H9 (cell line): ENCODE measurements around the gene MYH14. TPM values are rescaled to one million over a fixed set of nuclear protein-coding genes. Genes with fewer than 3 reads are reported as not detected.

ENCODE experiments used
- DNase-seq: peaks from one replicate; pipeline ENCODE4 v3.0.0-alpha.2; 2017
- H2AFZ ChIP-seq: one replicate; pipeline ENCODE4 v1.6.1; 2013; ENCODE audit warnings: mild to moderate bottlenecking, low read length, control low read depth, moderate library complexity
- H2AK5ac ChIP-seq: 2 replicates; pipeline ENCODE4 v1.6.1; 2013; ENCODE audit warnings: low read length, control low read depth, mixed read lengths; ENCODE audit not compliant: insufficient read length
- H2BK120ac ChIP-seq: one replicate; pipeline ENCODE4 v1.6.1; 2013; ENCODE audit warnings: low read depth, mild to moderate bottlenecking, low read length, control low read depth, inconsistent platforms; ENCODE audit not compliant: poor library complexity, severe bottlenecking
- H2BK12ac ChIP-seq: 2 replicates; pipeline ENCODE4 v1.6.1; 2013; ENCODE audit warnings: low read length, control low read depth, mixed read lengths, low read depth; ENCODE audit not compliant: insufficient read length
- H2BK15ac ChIP-seq: 2 replicates; pipeline ENCODE4 v1.6.1; 2013; ENCODE audit warnings: low read depth, low read length, control low read depth
- H2BK20ac ChIP-seq: one replicate; pipeline ENCODE4 v1.6.1; 2013; ENCODE audit warnings: low read depth, mild to moderate bottlenecking, low read length, control low read depth, inconsistent platforms; ENCODE audit not compliant: poor library complexity, severe bottlenecking
- H2BK5ac ChIP-seq: 2 replicates; pipeline ENCODE4 v1.6.1; 2013; ENCODE audit warnings: low read length, control low read depth, mixed read lengths; ENCODE audit not compliant: insufficient read length
- H3K14ac ChIP-seq: 2 replicates; pipeline ENCODE4 v1.6.1; 2013; ENCODE audit warnings: low read length, control low read depth; ENCODE audit not compliant: insufficient read depth
- H3K18ac ChIP-seq: 2 replicates; pipeline ENCODE4 v1.6.1; 2013; ENCODE audit warnings: low read depth, mild to moderate bottlenecking, mixed read lengths, low read length, control low read depth; ENCODE audit not compliant: insufficient read length
- H3K23ac ChIP-seq: 2 replicates; pipeline ENCODE4 v1.6.1; 2013; ENCODE audit warnings: low read length, control low read depth, mixed read lengths, low read depth; ENCODE audit not compliant: insufficient read length
- H3K23me2 ChIP-seq: 2 replicates; pipeline ENCODE4 v1.6.1; 2013; ENCODE audit warnings: low read depth, mild to moderate bottlenecking, mixed read lengths, low read length, control low read depth; ENCODE audit not compliant: insufficient read length, poor library complexity, severe bottlenecking
- H3K27ac ChIP-seq: 2 replicates; pipeline ENCODE4 v1.5.1; 2013; ENCODE audit warnings: low read length, control low read depth, mixed read lengths, low read depth; ENCODE audit not compliant: insufficient read length
- H3K27me3 ChIP-seq: 2 replicates; pipeline ENCODE4 v1.6.1; 2013; ENCODE audit warnings: low read length, control low read depth, inconsistent platforms; ENCODE audit not compliant: insufficient read depth
- H3K4ac ChIP-seq: 2 replicates; pipeline ENCODE4 v1.6.1; 2013; ENCODE audit warnings: low read depth, mild to moderate bottlenecking, control low read depth, inconsistent platforms, low read length, moderate library complexity
- H3K4me1 ChIP-seq: 2 replicates; pipeline ENCODE4 v1.6.1; 2013; ENCODE audit warnings: low read length, control low read depth, inconsistent platforms; ENCODE audit not compliant: insufficient read depth
- H3K4me2 ChIP-seq: 2 replicates; pipeline ENCODE4 v1.6.1; 2013; ENCODE audit warnings: low read length, control low read depth, mixed read lengths; ENCODE audit not compliant: insufficient read length, insufficient read depth
- H3K56ac ChIP-seq: 2 replicates; pipeline ENCODE4 v1.6.1; 2013; ENCODE audit warnings: low read depth, mild to moderate bottlenecking, mixed read lengths, low read length, control low read depth; ENCODE audit not compliant: insufficient read length
- H3K79me1 ChIP-seq: 2 replicates; pipeline ENCODE4 v1.6.1; 2013; ENCODE audit warnings: low read depth, mild to moderate bottlenecking, moderate library complexity, low read length, control low read depth, inconsistent platforms; ENCODE audit not compliant: insufficient read depth, poor library complexity, severe bottlenecking
- H3K79me2 ChIP-seq: 2 replicates; pipeline ENCODE4 v1.6.1; 2013; ENCODE audit warnings: low read length, control low read depth, inconsistent platforms; ENCODE audit not compliant: insufficient read depth
- H3K9ac ChIP-seq: 2 replicates; pipeline ENCODE4 v1.6.1; 2013; ENCODE audit warnings: low read length, control low read depth, mixed read lengths; ENCODE audit not compliant: insufficient read length; ENCODE audit errors: extremely low read depth
- H3K9me3 ChIP-seq: one replicate; pipeline ENCODE4 v1.6.1; 2013; ENCODE audit warnings: low read depth, low read length, inconsistent platforms; ENCODE audit not compliant: control insufficient read depth
- H3T11ph ChIP-seq: one replicate; pipeline ENCODE4 v1.6.1; 2013; ENCODE audit warnings: mild to moderate bottlenecking, low read length, control low read depth, inconsistent platforms
- H4K20me1 ChIP-seq: one replicate; pipeline ENCODE4 v1.6.1; 2013; ENCODE audit not compliant: control insufficient read depth, insufficient read length, insufficient read depth
- H4K5ac ChIP-seq: 2 replicates; pipeline ENCODE4 v1.6.1; 2013; ENCODE audit warnings: low read depth, mild to moderate bottlenecking, mixed read lengths, low read length, control low read depth; ENCODE audit not compliant: insufficient read length
- H4K8ac ChIP-seq: replicated peaks from 2 replicates; pipeline ENCODE4 v1.6.1; 2013; ENCODE audit warnings: low read length, control low read depth, mixed read lengths, low read depth; ENCODE audit not compliant: insufficient read length
- H4K91ac ChIP-seq: 2 replicates; pipeline ENCODE4 v1.6.1; 2013; ENCODE audit warnings: low read depth, mild to moderate bottlenecking, moderate library complexity, mixed read lengths, low read length, control low read depth; ENCODE audit not compliant: insufficient read length
- H3K27ac Mint-ChIP-seq, 3 experiments: 2 replicates in 2 of 3; 3 replicates in 1 of 3; pipeline ENCODE4 v1.8.0; 2020 to 2021; ENCODE audit warnings: mixed read lengths in 3 of 3, mild to moderate bottlenecking in 1 of 3, moderate library complexity in 1 of 3
- H3K27me3 Mint-ChIP-seq: 2 replicates; pipeline ENCODE4 v1.8.0; 2021; ENCODE audit warnings: low read depth, mild to moderate bottlenecking, moderate library complexity, mixed read lengths
- H3K36me3 Mint-ChIP-seq, 3 experiments: 2 replicates in 2 of 3; 3 replicates in 1 of 3; pipeline ENCODE4 v1.8.0; 2020 to 2021; ENCODE audit warnings: low read depth in 3 of 3, mixed read lengths in 3 of 3; ENCODE audit not compliant: insufficient read depth in 1 of 3
- H3K4me1 Mint-ChIP-seq, 2 experiments: 2 replicates each; pipeline ENCODE4 v1.8.0; 2020; ENCODE audit warnings: mixed read lengths in 2 of 2
- H3K4me3 Mint-ChIP-seq, 2 experiments: 2 replicates in 1 of 2; 3 replicates in 1 of 2; pipeline ENCODE4 v1.8.0; 2020 to 2021; ENCODE audit warnings: mild to moderate bottlenecking in 2 of 2, mixed read lengths in 2 of 2, moderate library complexity in 1 of 2
- H3K9me3 Mint-ChIP-seq, 2 experiments: 2 replicates in 1 of 2; 3 replicates in 1 of 2; pipeline ENCODE4 v1.8.0; 2020; ENCODE audit warnings: mild to moderate bottlenecking in 2 of 2, mixed read lengths in 2 of 2, moderate library complexity in 1 of 2
- CTCF ChIP-seq: fragments of 200-600 bp; sonication (generic); conservative IDR thresholded peaks from 3 replicates; pipeline ENCODE4 v1.8.0; 2021; ENCODE audit warnings: antibody characterized with exemption, mild to moderate bottlenecking
- WGBS: extraction: QIAGEN DNeasy Blood & Tissue Kit; methylation state at CpG from one replicate; pipeline ENCODE4 v1.1.7; 2013; ENCODE audit warnings: missing lambda C conversion rate, low lambda C conversion rate, mixed read lengths; ENCODE audit not compliant: insufficient read length; ENCODE audit errors: extremely low coverage; 5-methylcytosine and 5-hydroxymethylcytosine counted together
- total RNA-seq: library from RNA; stranded (reverse); gene quantifications from 2 replicates; pipeline ENCODE4 v1.2.1, GENCODE V29; 2021

MYH14 gene
- total RNA-seq, 1 experiment from 2014 or later: 27.7 TPM

- Histone ChIP-seq H4K20me1 (no peaks in the 10 kb centered on the region), H3K23me2 (no peaks in the 10 kb centered on the region), H3K9me3 (no peaks in the 10 kb centered on the region), H3K27me3 (no peaks in the 10 kb centered on the region), H3K56ac (no peak overlapping the region), H3K18ac (no peak overlapping the region), H2BK15ac (no peak overlapping the region), H3K9ac (no peak overlapping the region), H3K14ac (no peak overlapping the region), H3K23ac (no peak overlapping the region), H3K79me1 (no peaks in the 10 kb centered on the region), H2AFZ (no peak overlapping the region), H3K4me2 (no peak overlapping the region), H4K5ac (no peak overlapping the region), H4K8ac (no peak overlapping the region), H3K79me2 (no peaks in the 10 kb centered on the region), H3T11ph (no peak overlapping the region), H3K27ac (no peak overlapping the region), H3K4me1 (no peaks in the 10 kb centered on the region), H2BK120ac (no peak overlapping the region), H2BK20ac (no peak overlapping the region), H4K91ac (no peak overlapping the region), H3K4ac (no peak overlapping the region), H2BK5ac (no peak overlapping the region), H2AK5ac (no peak overlapping the region), H2BK12ac (no peak overlapping the region)
- DNase-seq: no peak
- Mint-ChIP-seq H3K4me3 (no peak overlapping the region), H3K36me3 (peaks cover 15 to 37% (median 33%) of the 10 kb centered on the region in 3 experiments; a peak in 6 of 7 replicates), H3K27me3 (0 out of 2 replicates have a peak, but pooled peaks cover 2% of the 10 kb centered on the region), H3K4me1 (no peaks in the 10 kb centered on the region), H3K9me3 (no peaks in the 10 kb centered on the region), H3K27ac (peak overlapping the region in 1 of 3 experiments; percentile 52; a peak in 1 of 7 replicates)
- no peak for TF ChIP-seq CTCF
- WGBS: no CpG with 5 or more reads among the region's 10 CpGs
These were observed 98.2 kb downstream of the MYH14 start for GRCh38 chr19:50301607-50301971.
